ENCODE measurements around the gene LRFN4.

The LRFN4 gene

DNA sequence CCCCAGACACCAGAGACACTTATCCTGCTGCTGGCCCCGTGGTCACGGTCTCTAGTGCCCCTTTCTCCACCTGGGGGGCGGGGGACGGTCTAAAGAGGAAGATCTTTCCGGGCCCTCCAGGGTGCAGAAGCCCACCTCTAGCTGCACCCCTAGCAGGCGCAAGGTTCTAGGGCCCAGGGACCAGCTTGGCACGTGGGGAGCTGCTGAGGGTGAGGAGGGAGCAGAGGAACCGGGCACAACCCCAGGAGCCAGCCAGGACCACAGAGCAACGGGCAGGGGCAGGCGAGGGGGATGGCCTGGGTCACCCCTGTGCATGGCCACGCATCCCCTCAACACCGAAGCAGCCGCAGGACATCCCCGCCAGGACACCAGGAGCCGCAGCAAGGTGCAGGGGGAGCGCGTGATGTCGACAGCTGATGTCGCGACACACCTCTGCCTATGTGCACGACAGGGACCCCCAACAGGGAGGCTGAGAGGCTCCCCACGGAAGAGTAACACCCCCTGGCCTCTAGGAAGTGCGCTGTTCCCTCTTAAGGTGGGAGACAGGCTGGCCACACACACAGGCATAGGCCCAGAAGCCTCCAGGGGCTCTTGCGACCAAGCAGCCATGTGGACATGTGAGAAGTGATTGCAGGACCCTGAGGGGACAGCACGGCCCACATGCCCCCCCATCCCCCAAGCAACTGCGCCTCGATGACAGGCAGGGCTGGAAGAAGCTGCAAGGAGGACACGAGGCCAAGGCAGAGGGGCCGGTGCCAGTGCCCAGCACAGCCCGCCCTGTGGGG, 5.1 kb downstream of the LRFN4 start:
- ATAC-seq = no peak
- TF ChIP-seq, protein P1, sequence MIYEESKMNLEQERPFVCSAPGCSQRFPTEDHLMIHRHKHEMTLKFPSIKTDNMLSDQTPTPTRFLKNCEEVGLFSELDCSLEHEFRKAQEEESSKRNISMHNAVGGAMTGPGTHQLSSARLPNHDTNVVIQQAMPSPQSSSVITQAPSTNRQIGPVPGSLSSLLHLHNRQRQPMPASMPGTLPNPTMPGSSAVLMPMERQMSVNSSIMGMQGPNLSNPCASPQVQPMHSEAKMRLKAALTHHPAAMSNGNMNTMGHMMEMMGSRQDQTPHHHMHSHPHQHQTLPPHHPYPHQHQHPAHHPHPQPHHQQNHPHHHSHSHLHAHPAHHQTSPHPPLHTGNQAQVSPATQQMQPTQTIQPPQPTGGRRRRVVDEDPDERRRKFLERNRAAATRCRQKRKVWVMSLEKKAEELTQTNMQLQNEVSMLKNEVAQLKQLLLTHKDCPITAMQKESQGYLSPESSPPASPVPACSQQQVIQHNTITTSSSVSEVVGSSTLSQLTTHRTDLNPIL (CRISPR knock-in tag; IDR thresholded peaks at IDR 0.05; ENCODE audit: low read depth) = no peak
- TF ChIP-seq ZC3H10 (CRISPR knock-in tag; IDR thresholded peaks at IDR 0.05) (no peak), ZNF8 (CRISPR knock-in tag; IDR thresholded peaks at IDR 0.05) (no peak), TCF4 (CRISPR knock-in tag; IDR thresholded peaks at IDR 0.05; ENCODE audit: borderline replicate concordance) (no peak), ZFP30 (CRISPR knock-in tag; IDR thresholded peaks at IDR 0.05) (no peak), ARNTL (CRISPR knock-in tag; IDR thresholded peaks at IDR 0.05; ENCODE audit: borderline replicate concordance, low read depth) (no peak), CSRNP3 (CRISPR knock-in tag; IDR thresholded peaks at IDR 0.05) (no peak), OSR1 (CRISPR knock-in tag; IDR thresholded peaks at IDR 0.05) (no peak), CSDC2 (CRISPR knock-in tag; IDR thresholded peaks at IDR 0.05) (no peak), TSHZ2 (CRISPR knock-in tag; IDR thresholded peaks at IDR 0.05) (no peak)

GRCh38 chr11:66862559-66863037, 5.7 kb downstream of the LRFN4 start:
- ATAC-seq = no peak
- no peak for TF ChIP-seq RARB (CRISPR knock-in tag; IDR thresholded peaks at IDR 0.05)
- no peak for TF ChIP-seq TSHZ2 (CRISPR knock-in tag; IDR thresholded peaks at IDR 0.05)
- TF ChIP-seq ZNF8 (CRISPR knock-in tag; IDR thresholded peaks at IDR 0.05) = no peak
- TF ChIP-seq SNAI2 (CRISPR knock-in tag; IDR thresholded peaks at IDR 0.05) = no peak
- TF ChIP-seq ZNF70 (CRISPR knock-in tag; IDR thresholded peaks at IDR 0.05) = no peak
- TF ChIP-seq GLIS3 (CRISPR knock-in tag; IDR thresholded peaks at IDR 0.05) = no peak
- TF ChIP-seq PATZ1 (CRISPR knock-in tag; IDR thresholded peaks at IDR 0.05; ENCODE audit: borderline replicate concordance) = no peak
- no peak for TF ChIP-seq TOX (CRISPR knock-in tag; IDR thresholded peaks at IDR 0.05; ENCODE audit: borderline replicate concordance)
- no peak for TF ChIP-seq BACH2 (CRISPR knock-in tag; IDR thresholded peaks at IDR 0.05; ENCODE audit: borderline replicate concordance)
- TF ChIP-seq ZFP30 (CRISPR knock-in tag; IDR thresholded peaks at IDR 0.05) = no peak

DNA sequence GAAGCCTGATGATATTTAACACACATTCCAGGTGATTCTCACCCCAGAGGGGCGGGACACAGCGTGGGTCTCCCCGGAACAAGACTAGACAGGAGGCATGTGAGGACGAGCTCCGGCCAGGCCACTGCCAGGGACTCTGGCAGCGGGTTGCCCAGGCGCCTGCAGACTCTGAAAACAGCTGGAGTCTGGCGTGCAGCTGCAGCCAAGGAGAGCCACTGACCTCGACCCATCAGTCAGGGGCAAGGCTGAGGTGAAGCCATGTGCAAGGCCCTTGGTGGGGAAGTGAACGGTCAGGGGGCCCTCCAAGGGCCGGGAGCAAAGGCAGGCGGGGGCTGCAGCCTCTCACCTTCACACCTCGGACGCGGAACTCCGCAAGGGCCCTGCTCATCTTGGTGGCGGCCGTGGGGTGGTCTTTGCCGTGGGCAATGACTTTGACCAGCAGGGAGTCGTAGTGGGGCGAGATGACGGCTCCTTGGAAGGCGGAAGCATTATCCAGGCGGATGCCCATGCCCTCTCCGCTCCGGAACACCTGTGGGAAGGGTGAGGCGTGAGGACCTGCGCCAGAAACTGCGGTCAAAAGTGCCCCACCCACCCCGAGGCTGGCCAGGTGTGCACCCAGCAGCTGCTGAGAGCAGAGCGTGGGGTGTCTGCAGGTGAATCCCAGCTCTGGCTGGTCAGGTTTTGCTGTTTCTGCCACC, 6.7 kb downstream of the LRFN4 start:
- TF ChIP-seq CSRNP3 (CRISPR knock-in tag; IDR thresholded peaks at IDR 0.05) = no peak
- TF ChIP-seq, protein P2, sequence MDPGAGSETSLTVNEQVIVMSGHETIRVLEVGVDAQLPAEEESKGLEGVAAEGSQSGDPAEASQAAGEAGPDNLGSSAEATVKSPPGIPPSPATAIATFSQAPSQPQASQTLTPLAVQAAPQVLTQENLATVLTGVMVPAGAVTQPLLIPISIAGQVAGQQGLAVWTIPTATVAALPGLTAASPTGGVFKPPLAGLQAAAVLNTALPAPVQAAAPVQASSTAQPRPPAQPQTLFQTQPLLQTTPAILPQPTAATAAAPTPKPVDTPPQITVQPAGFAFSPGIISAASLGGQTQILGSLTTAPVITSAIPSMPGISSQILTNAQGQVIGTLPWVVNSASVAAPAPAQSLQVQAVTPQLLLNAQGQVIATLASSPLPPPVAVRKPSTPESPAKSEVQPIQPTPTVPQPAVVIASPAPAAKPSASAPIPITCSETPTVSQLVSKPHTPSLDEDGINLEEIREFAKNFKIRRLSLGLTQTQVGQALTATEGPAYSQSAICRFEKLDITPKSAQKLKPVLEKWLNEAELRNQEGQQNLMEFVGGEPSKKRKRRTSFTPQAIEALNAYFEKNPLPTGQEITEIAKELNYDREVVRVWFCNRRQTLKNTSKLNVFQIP (CRISPR knock-in tag; IDR thresholded peaks at IDR 0.05; ENCODE audit: borderline replicate concordance, low read depth) = no peak
- no peak for TF ChIP-seq ZNF8 (CRISPR knock-in tag; IDR thresholded peaks at IDR 0.05)
- TF ChIP-seq ZNF70 (CRISPR knock-in tag; IDR thresholded peaks at IDR 0.05) = no peak
- no peak for TF ChIP-seq ZFP30 (CRISPR knock-in tag; IDR thresholded peaks at IDR 0.05)
- TF ChIP-seq TCF4 (CRISPR knock-in tag; IDR thresholded peaks at IDR 0.05; ENCODE audit: borderline replicate concordance) = no peak
- TF ChIP-seq RARB (CRISPR knock-in tag; IDR thresholded peaks at IDR 0.05) = no peak
- no peak for ATAC-seq

All from SK-N-SH treated with all-trans-retinoic acid at 6 μM for 48 hours (cell line).